Measurements from ENCODE around the gene BLTP3A. TPM values are rescaled to one million over a fixed set of nuclear protein-coding genes. Genes with fewer than 3 reads are reported as not detected.
"Not testable (repeated sequence)": the region's sequence is repeated elsewhere in the genome, so short reads cannot be mapped to it uniquely, and the experiment has no call there.

The BLTP3A gene, protein sequence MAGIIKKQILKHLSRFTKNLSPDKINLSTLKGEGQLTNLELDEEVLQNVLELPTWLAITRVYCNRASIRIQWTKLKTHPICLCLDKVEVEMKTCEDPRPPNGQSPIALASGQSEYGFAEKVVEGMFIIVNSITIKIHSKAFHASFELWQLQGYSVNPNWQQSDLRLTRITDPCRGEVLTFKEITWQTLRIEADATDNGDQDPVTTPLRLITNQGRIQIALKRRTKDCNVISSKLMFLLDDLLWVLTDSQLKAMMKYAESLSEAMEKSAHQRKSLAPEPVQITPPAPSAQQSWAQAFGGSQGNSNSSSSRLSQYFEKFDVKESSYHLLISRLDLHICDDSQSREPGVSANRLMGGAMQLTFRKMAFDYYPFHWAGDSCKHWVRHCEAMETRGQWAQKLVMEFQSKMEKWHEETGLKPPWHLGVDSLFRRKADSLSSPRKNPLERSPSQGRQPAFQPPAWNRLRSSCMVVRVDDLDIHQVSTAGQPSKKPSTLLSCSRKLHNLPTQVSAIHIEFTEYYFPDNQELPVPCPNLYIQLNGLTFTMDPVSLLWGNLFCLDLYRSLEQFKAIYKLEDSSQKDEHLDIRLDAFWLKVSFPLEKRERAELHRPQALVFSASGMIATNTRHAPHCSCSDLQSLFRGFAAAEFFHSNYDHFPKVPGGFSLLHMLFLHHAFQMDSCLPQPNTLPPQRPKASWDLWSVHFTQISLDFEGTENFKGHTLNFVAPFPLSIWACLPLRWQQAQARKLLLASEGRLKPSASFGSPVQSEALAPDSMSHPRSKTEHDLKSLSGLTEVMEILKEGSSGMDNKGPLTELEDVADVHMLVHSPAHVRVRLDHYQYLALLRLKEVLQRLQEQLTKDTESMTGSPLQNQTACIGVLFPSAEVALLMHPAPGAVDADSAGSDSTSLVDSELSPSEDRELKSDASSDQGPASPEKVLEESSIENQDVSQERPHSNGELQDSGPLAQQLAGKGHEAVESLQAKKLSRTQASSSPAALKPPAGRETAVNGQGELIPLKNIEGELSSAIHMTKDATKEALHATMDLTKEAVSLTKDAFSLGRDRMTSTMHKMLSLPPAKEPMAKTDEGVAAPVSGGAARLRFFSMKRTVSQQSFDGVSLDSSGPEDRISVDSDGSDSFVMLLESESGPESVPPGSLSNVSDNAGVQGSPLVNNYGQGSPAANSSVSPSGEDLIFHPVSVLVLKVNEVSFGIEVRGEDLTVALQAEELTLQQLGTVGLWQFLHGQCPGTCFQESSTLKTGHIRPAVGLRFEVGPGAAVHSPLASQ (N-terminal part only)
- 10.8 and 12.6 TPM in 2 replicates for total RNA-seq

DNA sequence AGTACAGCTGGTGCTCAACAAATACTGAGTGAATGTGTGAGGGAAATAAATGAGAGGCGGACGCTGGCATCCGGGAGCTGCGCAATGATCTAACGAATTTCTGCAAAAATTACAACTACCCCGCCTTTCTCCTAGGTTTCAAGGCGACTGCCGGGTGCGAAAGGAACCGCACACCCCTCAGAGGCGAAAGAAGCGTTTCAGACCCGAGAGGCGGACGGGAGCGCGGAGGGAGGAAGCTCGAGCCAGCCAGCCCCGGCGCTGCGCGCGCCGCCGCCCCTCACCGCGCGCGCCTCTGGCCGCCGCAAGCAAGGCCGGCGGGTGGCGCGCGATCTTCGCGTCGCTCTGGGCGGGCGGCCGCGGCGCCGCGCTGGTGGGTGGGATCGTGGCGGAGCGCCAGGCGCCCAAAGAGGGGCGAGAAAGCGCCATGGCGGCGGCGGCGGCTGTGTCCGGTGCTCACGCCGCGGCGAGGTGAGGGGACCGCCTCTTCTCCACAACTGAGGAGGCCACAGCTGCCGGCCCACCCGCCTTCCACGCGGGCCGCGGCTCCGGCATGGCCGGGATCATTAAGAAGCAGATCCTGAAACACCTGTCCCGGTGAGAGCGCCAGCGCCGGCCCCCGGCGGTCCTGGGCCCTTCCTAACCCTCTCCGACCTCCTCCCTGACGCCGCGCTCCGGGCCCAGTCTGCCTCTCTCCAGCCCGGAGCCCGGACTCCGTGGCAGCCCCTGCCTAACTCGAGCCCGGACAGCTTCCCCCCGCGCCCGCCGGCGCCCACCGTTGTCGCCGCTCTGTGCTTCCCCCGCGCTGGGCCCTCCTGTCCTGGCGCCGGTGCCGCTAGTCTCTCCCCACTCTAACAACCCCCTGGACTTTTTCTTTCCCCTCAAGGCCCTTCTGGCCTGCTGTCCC, at the start of gene BLTP3A:
Gene BLTP3A, plus strand, starts transcription at position 383 of the 904 bp plus-strand sequence. Its CDS starts 168 bp downstream, at position 551.
- no peaks in the 10 kb centered on the region for H3K9me3 Mint-ChIP-seq
- DNase-seq (peak; percentile 78), ATAC-seq (ENCODE audit: low read depth) (peak; percentile 93)
- peak within 1 kb of the TSS; percentile 96 for H3K4me3 Mint-ChIP-seq
- intact Hi-C loops (cut with micrococcal nuclease): loop anchor here (1.0 to 10.0 kb wide), 4 partner anchors 35 to 353 kb away; partner anchors contain the start of genes SNRPC, TAF11 and TCP11
- no peaks in the 10 kb centered on the region for H3K27me3 Mint-ChIP-seq
- H3K27ac Mint-ChIP-seq: peak within 1 kb of the TSS; percentile 93
- ChIA-PET POLR2A (interaction anchor here (0.5 to 2.7 kb wide), 16 partner anchors 9 to 1537 kb away, joined by 3 to 32 read pairs (median 5); partner anchors contain the start of genes ANKS1A, HMGA1, SNRPC and TAF11), CTCF (interaction anchor here (0.7 to 1.5 kb wide), 7 partner anchors 12 to 347 kb away, joined by 3 to 4 read pairs (median 4); partner anchors contain the start of gene SNRPC)
- H3K4me1 Mint-ChIP-seq: peaks cover 24% of the 10 kb centered on the region
- TF ChIP-seq, protein P1, sequence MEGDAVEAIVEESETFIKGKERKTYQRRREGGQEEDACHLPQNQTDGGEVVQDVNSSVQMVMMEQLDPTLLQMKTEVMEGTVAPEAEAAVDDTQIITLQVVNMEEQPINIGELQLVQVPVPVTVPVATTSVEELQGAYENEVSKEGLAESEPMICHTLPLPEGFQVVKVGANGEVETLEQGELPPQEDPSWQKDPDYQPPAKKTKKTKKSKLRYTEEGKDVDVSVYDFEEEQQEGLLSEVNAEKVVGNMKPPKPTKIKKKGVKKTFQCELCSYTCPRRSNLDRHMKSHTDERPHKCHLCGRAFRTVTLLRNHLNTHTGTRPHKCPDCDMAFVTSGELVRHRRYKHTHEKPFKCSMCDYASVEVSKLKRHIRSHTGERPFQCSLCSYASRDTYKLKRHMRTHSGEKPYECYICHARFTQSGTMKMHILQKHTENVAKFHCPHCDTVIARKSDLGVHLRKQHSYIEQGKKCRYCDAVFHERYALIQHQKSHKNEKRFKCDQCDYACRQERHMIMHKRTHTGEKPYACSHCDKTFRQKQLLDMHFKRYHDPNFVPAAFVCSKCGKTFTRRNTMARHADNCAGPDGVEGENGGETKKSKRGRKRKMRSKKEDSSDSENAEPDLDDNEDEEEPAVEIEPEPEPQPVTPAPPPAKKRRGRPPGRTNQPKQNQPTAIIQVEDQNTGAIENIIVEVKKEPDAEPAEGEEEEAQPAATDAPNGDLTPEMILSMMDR (IDR thresholded peaks at IDR 0.05): no peak
- peaks cover 11% of the 10 kb centered on the region for H3K36me3 Mint-ChIP-seq (ENCODE audit: low read depth)

DNA sequence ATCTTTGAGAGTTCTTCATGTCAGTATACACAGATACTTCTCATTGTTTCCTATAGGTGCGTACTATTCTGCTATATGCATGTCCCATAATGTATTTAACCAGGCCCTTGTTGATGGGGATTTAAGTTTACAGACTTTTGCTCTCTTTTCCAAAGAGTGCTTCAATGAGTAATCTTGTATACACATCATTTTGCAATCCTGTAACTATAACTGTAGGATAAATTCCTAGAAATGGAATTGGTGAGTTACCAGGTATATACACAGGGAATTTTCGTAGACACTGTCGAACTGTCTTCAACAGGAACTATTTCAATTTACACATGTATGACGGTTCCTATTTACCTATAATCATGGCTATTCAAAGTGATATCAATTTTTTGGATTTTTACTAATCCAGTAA, 49.8 kb upstream of the BLTP3A start:
- TF ChIP-seq, protein P1 (IDR thresholded peaks at IDR 0.05): no peak
- no peaks in the 10 kb centered on the region for H3K36me3 Mint-ChIP-seq (ENCODE audit: low read depth)
- intact Hi-C loops (cut with micrococcal nuclease): no loop called here
- ATAC-seq (ENCODE audit: low read depth) (no peak), DNase-seq (no peak)
- H3K4me3 Mint-ChIP-seq: no peak overlapping the region
- H3K9me3 Mint-ChIP-seq: no peaks in the 10 kb centered on the region
- H3K27me3 Mint-ChIP-seq: no peaks in the 10 kb centered on the region
- no peak overlapping the region for H3K27ac Mint-ChIP-seq
- ChIA-PET CTCF (no interaction called here), POLR2A (no interaction called here)
- H3K4me1 Mint-ChIP-seq: no peaks in the 10 kb centered on the region

DNA sequence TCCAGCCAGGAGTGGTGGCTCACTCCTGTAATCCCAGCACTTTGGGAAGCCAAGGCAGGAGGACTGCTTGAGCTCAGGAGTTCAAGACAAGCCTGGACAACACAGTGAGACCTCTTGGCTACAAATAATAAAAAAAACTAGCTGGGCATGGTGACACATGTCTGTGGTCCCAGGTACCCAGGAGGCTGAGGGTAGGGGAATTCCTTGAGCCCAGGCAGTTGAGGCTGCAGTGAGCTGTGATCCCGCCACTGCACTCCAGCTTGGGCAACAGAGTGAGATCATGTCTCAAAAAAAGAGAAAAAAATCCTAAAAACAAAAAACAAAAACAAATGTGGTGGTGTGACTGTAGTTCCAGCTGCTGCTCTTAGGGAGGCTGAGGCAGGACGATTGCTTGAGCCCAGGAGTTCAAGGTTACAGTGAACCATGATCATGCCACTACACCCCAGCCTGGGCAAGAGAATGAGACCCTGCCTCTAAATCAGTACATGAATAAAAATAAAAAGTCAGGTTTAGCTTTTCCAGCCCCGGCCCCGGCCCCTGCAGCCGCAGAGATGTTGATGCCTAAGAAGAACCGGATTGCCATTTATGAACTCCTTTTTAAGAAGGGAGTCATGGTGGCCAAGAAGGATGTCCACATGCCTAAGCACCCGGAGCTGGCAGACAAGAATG, 48.1 kb upstream of the BLTP3A start:
- no peak for ATAC-seq (ENCODE audit: low read depth)

DNA sequence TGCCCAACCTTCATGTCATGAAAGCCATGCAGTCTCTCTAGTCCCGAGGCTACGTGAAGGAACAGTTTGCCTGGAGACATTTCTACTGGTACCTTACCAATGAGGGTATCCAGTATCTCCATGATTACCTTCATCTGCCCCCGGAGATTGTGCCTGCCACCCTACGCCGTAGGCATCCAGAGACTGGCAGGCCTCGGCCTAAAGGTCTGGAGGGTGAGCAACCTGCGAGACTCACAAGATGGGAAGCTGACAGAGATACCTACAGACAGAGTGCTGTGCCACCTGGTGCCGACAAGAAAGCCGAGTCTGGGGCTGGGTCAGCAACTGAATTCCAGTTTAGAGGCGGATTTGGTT, 47.6 kb upstream of the BLTP3A start:
- H3K36me3 Mint-ChIP-seq (ENCODE audit: low read depth); H3K27me3 Mint-ChIP-seq; CTCF ChIA-PET; H3K27ac Mint-ChIP-seq; intact Hi-C loops (cut with micrococcal nuclease); H3K9me3 Mint-ChIP-seq; ATAC-seq (ENCODE audit: low read depth); DNase-seq; H3K4me3 Mint-ChIP-seq; POLR2A ChIA-PET; H3K4me1 Mint-ChIP-seq: not testable (repeated sequence)

More for the DNA sequence above, 48.1 kb upstream of the BLTP3A start:
- no peaks in the 10 kb centered on the region for H3K27me3 Mint-ChIP-seq
- TF ChIP-seq, protein P1 (IDR thresholded peaks at IDR 0.05): no peak
- H3K36me3 Mint-ChIP-seq (ENCODE audit: low read depth): no peaks in the 10 kb centered on the region
- intact Hi-C loops (cut with micrococcal nuclease): no loop called here
- H3K4me1 Mint-ChIP-seq: no peaks in the 10 kb centered on the region
- ChIA-PET POLR2A (interaction anchor here (0.5 kb wide), 1 partner anchor 192 kb away, joined by 4 read pairs; no protein-coding TSS in a partner anchor), CTCF (no interaction called here)
- H3K4me3 Mint-ChIP-seq: no peak overlapping the region
- no peaks in the 10 kb centered on the region for H3K9me3 Mint-ChIP-seq
- H3K27ac Mint-ChIP-seq: no peak overlapping the region
- DNase-seq: no peak

All from activated B cell treated with CpG ODN at 0.5 μM for 24 hours (primary cell).